Measurements from ENCODE around the gene ADCY1.

- TF ChIP-seq CTCF (IDR thresholded peaks at IDR 0.05; ENCODE audit: insufficient read depth, low read length, poor library complexity, severe bottlenecking) (no peak), EZH2phosphoT487 (conservative IDR thresholded peaks at IDR 0.05; ENCODE audit: low read length) (no peak)
These were observed 49.1 kb upstream of the ADCY1 start for GRCh38 chr7:45525057-45525456.

Measured in SU-DHL-6 (cell line).